PC-9 (cell line): ENCODE data around the gene KLHL30. TPM values are rescaled to one million over a fixed set of nuclear protein-coding genes. Genes with fewer than 3 reads are reported as not detected.
A peak's percentile ranks its signal among the peaks of the same experiment; 100 is the strongest.

Experiments used
- BruUV-seq: library from RNA; stranded (reverse); fragments of 400-500 nt; replicated peaks from 2 replicates; lab custom pipeline; 2021; lab: Mats Ljungman, UMichigan
- CTCF ChIA-PET: fragments of 300-600 bp; sonication (Branson Sonifier 250); formaldehyde crosslinking; loops from one replicate; lab custom pipeline; 2022; ENCODE audit warnings: antibody characterized with exemption; lab: Charles Lee
- POLR2A ChIA-PET: fragments of 300-600 bp; sonication (Branson Sonifier 250); formaldehyde crosslinking; loops from one replicate; lab custom pipeline; 2022; ENCODE audit warnings: antibody characterized with exemption; ENCODE audit not compliant: unreplicated experiment; lab: Charles Lee
- DNase-seq, 2 experiments: peaks; one replicate each; pipeline versions ENCODE4 v3.0.0 to v3.0.0-alpha.2; 2015 to 2022; ENCODE audit warnings: mixed read lengths in 1 of 2
- H2AFZ ChIP-seq: fragments of 200-600 bp; sonication (generic); 2 replicates; pipeline ENCODE4 v1.8.1; 2017; ENCODE audit warnings: antibody characterized with exemption
- H3F3A ChIP-seq: fragments of 200-600 bp; sonication (generic); 2 replicates; pipeline ENCODE4 v1.8.1; 2017; ENCODE audit warnings: antibody characterized with exemption, mild to moderate bottlenecking, low read depth; ENCODE audit not compliant: insufficient read depth
- H3K27ac ChIP-seq: fragments of 200-600 bp; sonication (generic); 2 replicates; pipeline ENCODE4 v1.6.1; 2016; ENCODE audit warnings: mixed run types
- H3K27me3 ChIP-seq: fragments of 200-600 bp; sonication (generic); 2 replicates; pipeline ENCODE4 v1.6.1; 2016; ENCODE audit warnings: low read depth, mixed run types; ENCODE audit not compliant: insufficient read depth
- H3K36me3 ChIP-seq: fragments of 200-600 bp; sonication (generic); 2 replicates; pipeline ENCODE4 v1.6.1; 2016; ENCODE audit warnings: low read depth, mixed run types
- H3K4me1 ChIP-seq: fragments of 200-600 bp; sonication (generic); replicated peaks from 2 replicates; pipeline ENCODE4 v1.6.1; 2016; ENCODE audit warnings: mixed run types; ENCODE audit not compliant: insufficient read depth
- H3K4me2 ChIP-seq: fragments of 200-600 bp; sonication (generic); 2 replicates; pipeline ENCODE4 v1.6.1; 2017; ENCODE audit warnings: mixed run types
- H3K4me3 ChIP-seq: fragments of 200-600 bp; sonication (generic); 2 replicates; pipeline ENCODE4 v1.6.1; 2016; ENCODE audit warnings: mixed run types
- H3K79me2 ChIP-seq: fragments of 200-600 bp; sonication (generic); 2 replicates; pipeline ENCODE4 v1.6.1; 2017; ENCODE audit warnings: low read depth, mixed run types
- H3K9me2 ChIP-seq: fragments of 200-600 bp; sonication (generic); 2 replicates; pipeline ENCODE4 v1.8.1; 2017; ENCODE audit warnings: mild to moderate bottlenecking; ENCODE audit not compliant: insufficient read depth
- H3K9me3 ChIP-seq: fragments of 200-600 bp; sonication (generic); 2 replicates; pipeline ENCODE4 v1.8.1; 2016; ENCODE audit warnings: low read depth; ENCODE audit not compliant: insufficient read depth
- H4K20me1 ChIP-seq: fragments of 200-600 bp; sonication (generic); 2 replicates; pipeline ENCODE4 v1.8.1; 2017; ENCODE audit not compliant: insufficient read depth
- EZH2 ChIP-seq: fragments of 200-600 bp; sonication (generic); IDR thresholded peaks from 2 replicates; pipeline ENCODE4 v1.8.0; 2017; ENCODE audit warnings: antibody characterized with exemption, low read depth
- intact Hi-C: fragments of 100-400 bp; cut with micrococcal nuclease; formaldehyde crosslinking; loops from one replicate; pipeline ENCODE4 v1.10.0; 2022; ENCODE audit not compliant: unreplicated experiment
- total RNA-seq: library from RNA; stranded (reverse); gene quantifications from 2 replicates; pipeline ENCODE4 v1.2.3, GENCODE V29; 2021
- TF ChIP-seq, protein P1 (sequence below): fragments of 200-600 bp; sonication (generic); conservative IDR thresholded peaks from 2 replicates; pipeline ENCODE4 v1.6.1; 2017; ENCODE audit warnings: mixed run types, antibody characterized with exemption, mild to moderate bottlenecking, moderate library complexity

The KLHL30 gene
- total RNA-seq, 1 experiment from 2014 or later: 1.2 TPM

DNA sequence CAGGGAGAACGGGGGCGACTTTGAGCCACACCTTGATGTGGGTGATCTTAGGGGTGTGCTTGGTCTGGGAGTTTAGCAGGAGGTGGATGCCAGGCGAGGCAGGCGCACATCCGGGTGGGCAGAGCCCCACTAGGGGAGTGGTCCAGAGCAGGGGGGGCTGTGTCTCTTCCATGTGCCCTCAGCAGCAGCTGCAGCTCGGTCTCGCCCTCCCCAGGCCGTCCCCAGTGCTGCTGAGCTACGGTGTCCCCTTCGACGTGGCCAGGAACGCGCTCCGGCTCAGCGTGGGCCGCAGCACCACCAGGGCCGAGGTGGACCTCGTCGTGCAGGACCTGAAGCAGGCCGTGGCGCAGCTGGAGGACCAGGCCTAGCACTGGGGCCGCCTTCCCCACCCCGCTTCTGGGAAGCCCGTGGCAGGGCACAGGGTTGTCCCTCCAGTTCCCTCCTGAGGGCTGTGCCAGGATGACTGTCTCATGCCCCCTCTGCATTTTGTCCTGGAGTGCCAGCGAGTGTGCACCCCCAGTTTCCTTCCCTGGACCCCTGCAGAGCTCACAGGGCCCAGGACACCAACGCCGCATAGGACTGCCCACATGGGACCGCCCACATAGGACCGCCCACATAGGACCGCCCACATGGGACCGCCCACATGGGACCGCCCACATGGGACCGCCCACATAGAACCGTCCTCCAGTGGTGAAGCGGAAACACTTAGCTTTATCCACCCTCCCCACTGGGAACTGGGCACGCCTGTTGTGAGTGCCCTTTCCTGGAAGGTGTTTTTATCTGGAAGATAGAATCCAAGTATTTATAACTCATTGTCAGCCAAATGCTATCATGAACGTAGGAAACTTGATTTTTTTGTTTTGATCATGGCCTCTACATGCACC lies 40.2 kb upstream of the KLHL30 start:
- Histone ChIP-seq H3K4me1 (peaks cover 10% of the 10 kb centered on the region), H3K4me2 (peak overlapping the region; percentile 53), H3K79me2 (no peaks in the 10 kb centered on the region), H3K9me3 (no peaks in the 10 kb centered on the region), H3K4me3 (no peak overlapping the region), H3K27ac (no peak overlapping the region), H3K9me2 (no peaks in the 10 kb centered on the region), H3K36me3 (no peaks in the 10 kb centered on the region), H4K20me1 (no peaks in the 10 kb centered on the region), H3F3A (peaks cover 16% of the 10 kb centered on the region), H2AFZ (no peak overlapping the region), H3K27me3 (no peaks in the 10 kb centered on the region)
- BruUV-seq: no TSS peak
- POLR2A ChIA-PET: interaction anchor here (0.5 to 0.7 kb wide), 10 partner anchors 11 to 680 kb away, joined by 3 to 13 read pairs (median 4); no protein-coding TSS in a partner anchor
- TF ChIP-seq, protein P1, sequence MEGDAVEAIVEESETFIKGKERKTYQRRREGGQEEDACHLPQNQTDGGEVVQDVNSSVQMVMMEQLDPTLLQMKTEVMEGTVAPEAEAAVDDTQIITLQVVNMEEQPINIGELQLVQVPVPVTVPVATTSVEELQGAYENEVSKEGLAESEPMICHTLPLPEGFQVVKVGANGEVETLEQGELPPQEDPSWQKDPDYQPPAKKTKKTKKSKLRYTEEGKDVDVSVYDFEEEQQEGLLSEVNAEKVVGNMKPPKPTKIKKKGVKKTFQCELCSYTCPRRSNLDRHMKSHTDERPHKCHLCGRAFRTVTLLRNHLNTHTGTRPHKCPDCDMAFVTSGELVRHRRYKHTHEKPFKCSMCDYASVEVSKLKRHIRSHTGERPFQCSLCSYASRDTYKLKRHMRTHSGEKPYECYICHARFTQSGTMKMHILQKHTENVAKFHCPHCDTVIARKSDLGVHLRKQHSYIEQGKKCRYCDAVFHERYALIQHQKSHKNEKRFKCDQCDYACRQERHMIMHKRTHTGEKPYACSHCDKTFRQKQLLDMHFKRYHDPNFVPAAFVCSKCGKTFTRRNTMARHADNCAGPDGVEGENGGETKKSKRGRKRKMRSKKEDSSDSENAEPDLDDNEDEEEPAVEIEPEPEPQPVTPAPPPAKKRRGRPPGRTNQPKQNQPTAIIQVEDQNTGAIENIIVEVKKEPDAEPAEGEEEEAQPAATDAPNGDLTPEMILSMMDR: no peak
- no peak for TF ChIP-seq EZH2
- intact Hi-C loops: no loop called here
- CTCF ChIA-PET: interaction anchor here (0.5 to 1.0 kb wide), 6 partner anchors 29 to 261 kb away, joined by 3 to 11 read pairs (median 7); partner anchors contain the start of gene SCLY
- DNase-seq: peak; percentile 72 to 88

DNA sequence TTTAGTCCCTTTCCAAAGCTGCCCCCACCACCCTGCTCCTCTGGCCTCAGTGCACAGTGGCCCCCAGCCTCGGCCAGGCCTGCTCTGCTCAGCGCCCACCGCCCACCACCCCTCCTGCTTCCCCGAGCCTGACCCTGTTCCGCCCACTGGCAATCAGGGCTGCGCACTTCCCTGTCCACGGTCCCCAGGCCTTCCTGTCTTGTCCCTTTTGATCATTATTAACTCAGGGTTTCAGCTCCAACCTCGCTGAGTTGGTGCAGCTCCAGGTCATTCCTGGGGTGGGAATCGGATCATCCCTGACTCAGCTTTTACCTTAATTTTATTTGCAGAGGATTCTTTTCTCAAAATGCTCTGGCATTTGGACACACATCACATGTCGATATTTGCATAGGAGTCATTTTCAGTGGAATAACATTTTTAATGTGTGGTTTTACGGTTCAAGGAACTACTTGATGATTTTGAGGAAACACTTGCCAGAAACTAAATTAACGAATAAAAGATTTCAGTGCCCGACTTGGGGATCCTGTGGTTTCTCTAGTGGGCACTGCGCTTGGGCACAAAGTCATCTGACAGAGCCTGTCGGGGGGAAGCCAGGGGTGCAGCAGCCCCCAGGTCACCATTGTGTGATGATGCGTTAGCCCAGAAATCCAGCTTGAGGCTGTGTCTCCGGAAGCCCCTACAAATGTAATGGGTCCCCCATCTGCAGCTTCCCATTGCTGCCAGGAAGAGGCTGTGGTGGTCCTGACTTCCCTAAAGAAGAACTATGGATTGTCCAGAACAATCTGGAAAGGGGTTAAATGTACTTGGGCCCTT lies 39.4 kb upstream of the KLHL30 start:
- peaks cover 16% of the 10 kb centered on the region for H3F3A ChIP-seq
- peak overlapping the region; percentile 53 for H3K4me2 ChIP-seq
- no peaks in the 10 kb centered on the region for H3K36me3 ChIP-seq
- no peaks in the 10 kb centered on the region for H3K9me2 ChIP-seq
- no peak for TF ChIP-seq EZH2
- TF ChIP-seq, protein P1: no peak
- H3K27me3 ChIP-seq: no peaks in the 10 kb centered on the region
- H2AFZ ChIP-seq: no peak overlapping the region
- peaks cover 10% of the 10 kb centered on the region for H3K4me1 ChIP-seq
- CTCF ChIA-PET: interaction anchor here (0.5 to 1.0 kb wide), 6 partner anchors 28 to 262 kb away, joined by 3 to 11 read pairs (median 7); partner anchors contain the start of gene SCLY
- intact Hi-C loops: no loop called here
- BruUV-seq: no TSS peak
- no peak for DNase-seq
- H3K79me2 ChIP-seq: no peaks in the 10 kb centered on the region
- no peaks in the 10 kb centered on the region for H4K20me1 ChIP-seq
- no peak overlapping the region for H3K4me3 ChIP-seq
- H3K9me3 ChIP-seq: no peaks in the 10 kb centered on the region
- POLR2A ChIA-PET: interaction anchor here (0.5 to 0.7 kb wide), 10 partner anchors 10 to 679 kb away, joined by 3 to 13 read pairs (median 4); no protein-coding TSS in a partner anchor
- no peak overlapping the region for H3K27ac ChIP-seq

DNA sequence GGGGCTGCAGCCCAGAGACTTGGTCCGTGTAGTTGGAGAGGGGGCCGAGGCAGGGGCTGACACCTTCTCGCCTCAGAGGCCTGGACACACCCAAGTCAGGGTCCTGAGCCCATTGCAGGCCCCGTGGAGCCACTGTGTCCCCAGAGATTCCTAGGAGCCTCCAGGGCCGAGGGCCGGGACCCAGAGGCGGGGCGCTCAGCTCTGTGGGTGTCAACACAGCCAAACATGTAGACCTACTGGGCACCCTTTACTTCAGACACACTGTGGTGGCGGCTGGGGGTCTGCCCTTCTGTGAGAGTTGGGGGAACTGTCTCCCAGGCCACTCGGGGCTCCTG lies 38.8 kb upstream of the KLHL30 start:
- Histone ChIP-seq H3K9me3 (no peaks in the 10 kb centered on the region), H3K4me2 (no peak overlapping the region), H3K27me3 (no peaks in the 10 kb centered on the region), H2AFZ (no peak overlapping the region), H3K4me1 (peaks cover 10% of the 10 kb centered on the region), H3K36me3 (no peaks in the 10 kb centered on the region), H3F3A (peaks cover 16% of the 10 kb centered on the region), H3K27ac (no peak overlapping the region), H3K79me2 (no peaks in the 10 kb centered on the region), H4K20me1 (no peaks in the 10 kb centered on the region), H3K9me2 (no peaks in the 10 kb centered on the region), H3K4me3 (no peak overlapping the region)
- POLR2A ChIA-PET: interaction anchor here (0.5 kb wide), 2 partner anchors 9 to 624 kb away, joined by 3 read pairs; no protein-coding TSS in a partner anchor
- TF ChIP-seq, protein P1: no peak
- no peak for TF ChIP-seq EZH2
- BruUV-seq: no TSS peak
- DNase-seq: no peak
- intact Hi-C loops: no loop called here
- CTCF ChIA-PET: interaction anchor here (0.5 to 0.6 kb wide), 2 partner anchors 27 to 117 kb away, joined by 3 read pairs; no protein-coding TSS in a partner anchor
